Activated B cell treated with CpG ODN at 0.5 μM for 24 hours (primary cell): ENCODE data around the gene SLC16A4. TPM values are rescaled to one million over a fixed set of nuclear protein-coding genes. Genes with fewer than 3 reads are reported as not detected.

Experiments used
- ATAC-seq: fragments of 200-7000 bp; cut with Tn5 transposase; one replicate; pipeline ENCODE4 v1.10.0; 2021; ENCODE audit warnings: low read depth, mild to moderate bottlenecking, moderate library complexity
- CTCF ChIA-PET: fragments of 350-600 bp; sonication (Branson Sonifier 250); formaldehyde crosslinking; loops from one replicate; lab custom pipeline; 2021; ENCODE audit warnings: antibody characterized with exemption; lab: Charles Lee
- POLR2A ChIA-PET: fragments of 350-600 bp; sonication (Branson Sonifier 250); formaldehyde crosslinking; loops from one replicate; lab custom pipeline; 2021; ENCODE audit warnings: antibody characterized with exemption; lab: Charles Lee
- DNase-seq: peaks from one replicate; pipeline ENCODE4 v3.0.0; 2022
- H3K27ac Mint-ChIP-seq: one replicate; pipeline ENCODE4 v1.8.0; 2020; ENCODE audit warnings: mixed read lengths
- H3K27me3 Mint-ChIP-seq: one replicate; pipeline ENCODE4 v1.8.0; 2021; ENCODE audit warnings: mixed read lengths
- H3K36me3 Mint-ChIP-seq: one replicate; pipeline ENCODE4 v1.8.0; 2021; ENCODE audit warnings: low read depth, mixed read lengths
- H3K4me1 Mint-ChIP-seq: one replicate; pipeline ENCODE4 v1.8.0; 2021; ENCODE audit warnings: mixed read lengths
- H3K4me3 Mint-ChIP-seq: one replicate; pipeline ENCODE4 v1.8.0; 2020; ENCODE audit warnings: mild to moderate bottlenecking, mixed read lengths
- H3K9me3 Mint-ChIP-seq: one replicate; pipeline ENCODE4 v1.8.0; 2020; ENCODE audit warnings: mixed read lengths
- intact Hi-C: fragments of 100-400 bp; cut with micrococcal nuclease; formaldehyde crosslinking; loops from one replicate; pipeline ENCODE4 v1.15.1; 2024
- total RNA-seq: library from RNA; stranded (reverse); gene quantifications from 2 replicates; pipeline ENCODE4 v1.2.3, GENCODE V29; 2022
- TF ChIP-seq, protein P1 (sequence below): fragments of 200-600 bp; IDR thresholded peaks from one replicate; pipeline ENCODE4 v1.8.0; 2022; ENCODE audit warnings: antibody characterized with exemption, mild to moderate bottlenecking

Gene SLC16A4
- total RNA-seq, 1 donor from 2014 or later, result 0.89 TPM

GRCh38 chr1:110338309-110338885 lies 52.4 kb downstream of the SLC16A4 start:
- DNase-seq (peak; percentile 92), ATAC-seq (peak; percentile 68)
- peaks cover 46% of the 10 kb centered on the region for H3K4me1 Mint-ChIP-seq
- intact Hi-C loops, result loop anchor here (1.0 to 5.0 kb wide), 12 partner anchors 42 to 1592 kb away; partner anchors contain the start of genes CLCC1, KCNC4, LAMTOR5 and PSMA5
- CTCF ChIA-PET, result interaction anchor here (0.7 to 9.0 kb wide), 18 partner anchors 9 to 626 kb away, joined by 3 to 87 read pairs (median 6); partner anchors contain the start of genes KCNC4 and LAMTOR5
- H3K4me3 Mint-ChIP-seq, result no peak overlapping the region
- H3K36me3 Mint-ChIP-seq, result peaks cover 33% of the 10 kb centered on the region
- no peaks in the 10 kb centered on the region for H3K9me3 Mint-ChIP-seq
- TF ChIP-seq, protein P1, sequence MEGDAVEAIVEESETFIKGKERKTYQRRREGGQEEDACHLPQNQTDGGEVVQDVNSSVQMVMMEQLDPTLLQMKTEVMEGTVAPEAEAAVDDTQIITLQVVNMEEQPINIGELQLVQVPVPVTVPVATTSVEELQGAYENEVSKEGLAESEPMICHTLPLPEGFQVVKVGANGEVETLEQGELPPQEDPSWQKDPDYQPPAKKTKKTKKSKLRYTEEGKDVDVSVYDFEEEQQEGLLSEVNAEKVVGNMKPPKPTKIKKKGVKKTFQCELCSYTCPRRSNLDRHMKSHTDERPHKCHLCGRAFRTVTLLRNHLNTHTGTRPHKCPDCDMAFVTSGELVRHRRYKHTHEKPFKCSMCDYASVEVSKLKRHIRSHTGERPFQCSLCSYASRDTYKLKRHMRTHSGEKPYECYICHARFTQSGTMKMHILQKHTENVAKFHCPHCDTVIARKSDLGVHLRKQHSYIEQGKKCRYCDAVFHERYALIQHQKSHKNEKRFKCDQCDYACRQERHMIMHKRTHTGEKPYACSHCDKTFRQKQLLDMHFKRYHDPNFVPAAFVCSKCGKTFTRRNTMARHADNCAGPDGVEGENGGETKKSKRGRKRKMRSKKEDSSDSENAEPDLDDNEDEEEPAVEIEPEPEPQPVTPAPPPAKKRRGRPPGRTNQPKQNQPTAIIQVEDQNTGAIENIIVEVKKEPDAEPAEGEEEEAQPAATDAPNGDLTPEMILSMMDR, result no peak
- no peaks in the 10 kb centered on the region for H3K27me3 Mint-ChIP-seq
- H3K27ac Mint-ChIP-seq, result no peak overlapping the region
- POLR2A ChIA-PET, result interaction anchor here (0.6 to 4.4 kb wide), 33 partner anchors 11 to 1169 kb away, joined by 3 to 262 read pairs (median 4); partner anchors contain the start of genes KCNC4, LAMTOR5, LRIF1 and SLC16A4

DNA sequence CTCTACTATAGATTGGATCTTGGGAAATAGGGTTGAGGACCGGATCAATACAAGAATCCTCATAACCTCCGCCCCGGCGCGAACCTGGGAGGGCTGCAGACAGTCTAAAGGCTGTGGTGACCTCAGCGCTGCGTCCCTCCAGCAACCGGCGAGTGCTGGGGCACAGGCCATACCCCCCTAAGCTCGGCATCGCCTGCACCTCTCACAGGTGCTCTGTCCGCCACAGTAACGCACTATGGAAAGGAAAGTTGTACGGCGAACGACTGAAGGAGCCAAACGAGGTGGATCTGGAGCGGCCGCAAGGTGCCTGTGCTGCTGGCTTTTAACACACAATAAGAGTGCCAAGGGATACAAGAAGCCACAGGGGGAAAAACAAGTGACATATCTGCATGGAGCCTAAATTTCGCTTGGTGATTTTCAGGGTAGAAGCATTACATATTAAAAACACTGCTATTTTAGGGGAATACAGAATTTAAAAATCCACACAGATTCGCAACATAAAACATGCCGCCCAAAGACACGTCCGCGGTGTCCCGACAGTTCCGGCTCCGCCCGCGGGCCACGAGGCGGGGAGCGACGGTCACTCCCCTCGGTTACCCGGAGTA lies 53.0 kb downstream of the SLC16A4 start:
- CTCF ChIA-PET, result interaction anchor here (1.0 to 9.0 kb wide), 17 partner anchors 8 to 627 kb away, joined by 3 to 87 read pairs (median 6); partner anchors contain the start of genes KCNC4 and LAMTOR5
- DNase-seq, result peak; percentile 45
- intact Hi-C loops, result loop anchor here (1.0 to 5.0 kb wide), 13 partner anchors 25 to 1591 kb away; partner anchors contain the start of genes CLCC1, KCNC4, LAMTOR5 and PSMA5
- H3K9me3 Mint-ChIP-seq, result no peaks in the 10 kb centered on the region
- H3K4me1 Mint-ChIP-seq, result peaks cover 40% of the 10 kb centered on the region
- no peak overlapping the region for H3K4me3 Mint-ChIP-seq
- peaks cover 27% of the 10 kb centered on the region for H3K36me3 Mint-ChIP-seq
- H3K27ac Mint-ChIP-seq, result no peak overlapping the region
- POLR2A ChIA-PET, result interaction anchor here (0.6 to 4.4 kb wide), 27 partner anchors 11 to 1170 kb away, joined by 3 to 262 read pairs (median 4); partner anchors contain the start of genes KCNC4, LAMTOR5, LRIF1 and SLC16A4
- no peak for ATAC-seq
- no peaks in the 10 kb centered on the region for H3K27me3 Mint-ChIP-seq
- TF ChIP-seq, protein P1, result no peak

DNA sequence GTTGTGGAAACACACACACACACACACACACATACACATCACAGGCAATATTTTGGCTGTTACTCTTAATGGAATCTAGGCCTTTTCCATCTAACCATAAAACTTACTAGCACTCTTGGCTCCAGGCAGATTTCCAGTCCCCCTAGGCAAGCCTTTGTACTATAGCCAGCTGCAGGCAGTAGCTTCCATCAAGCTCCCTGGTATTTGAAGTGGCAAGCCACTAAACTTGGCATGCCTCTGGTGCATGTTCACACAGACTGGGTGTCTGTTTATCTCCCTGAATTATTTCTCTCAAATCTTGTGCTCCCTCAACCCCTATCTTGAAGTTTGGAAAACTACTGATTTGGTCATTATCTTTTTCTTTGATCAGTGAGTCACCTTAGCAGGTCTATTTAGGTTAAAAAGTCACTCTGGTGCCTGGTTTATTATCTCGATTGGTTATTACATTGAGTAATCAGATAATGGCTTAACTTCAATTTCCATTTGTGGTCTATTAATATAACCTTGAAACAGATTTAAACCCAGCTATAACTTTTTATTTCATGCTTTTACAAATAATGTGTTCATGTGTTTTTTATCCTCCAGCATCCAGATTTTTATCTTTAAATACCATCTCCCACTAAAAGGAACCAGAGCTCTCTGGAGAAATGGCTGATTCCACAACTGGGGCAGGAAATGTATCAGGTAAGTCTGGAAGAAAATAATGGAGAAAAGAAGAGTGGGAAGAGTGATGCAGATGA lies 54.4 kb downstream of the SLC16A4 start:
- H3K27me3 Mint-ChIP-seq, result no peaks in the 10 kb centered on the region
- POLR2A ChIA-PET, result interaction anchor here (1.1 to 4.4 kb wide), 3 partner anchors 47 to 124 kb away, joined by 4 to 262 read pairs (median 16); no protein-coding TSS in a partner anchor

GRCh38 chr1:110335265-110335664 lies 55.6 kb downstream of the SLC16A4 start:
- H3K4me3 Mint-ChIP-seq, result no peak overlapping the region
- TF ChIP-seq, protein P1, result no peak
- no peaks in the 10 kb centered on the region for H3K9me3 Mint-ChIP-seq
- intact Hi-C loops, result loop anchor here (5.0 kb wide), 2 partner anchors 908 to 1373 kb away; partner anchors contain the start of genes CLCC1 and PSMA5
- DNase-seq (no peak), ATAC-seq (no peak)
- H3K27ac Mint-ChIP-seq, result no peak overlapping the region
- ChIA-PET POLR2A (interaction anchor here (0.7 kb wide), 1 partner anchor 41 kb away, joined by 3 read pairs; no protein-coding TSS in a partner anchor), CTCF (interaction anchor here (0.7 to 9.0 kb wide), 7 partner anchors 22 to 133 kb away, joined by 3 to 87 read pairs (median 18); partner anchors contain the start of gene KCNC4)
- peaks cover 14% of the 10 kb centered on the region for H3K4me1 Mint-ChIP-seq
- H3K36me3 Mint-ChIP-seq, result peaks cover 5% of the 10 kb centered on the region
- no peaks in the 10 kb centered on the region for H3K27me3 Mint-ChIP-seq

More for the DNA sequence above, 54.4 kb downstream of the SLC16A4 start:
- peak overlapping the region; percentile 12 for H3K4me3 Mint-ChIP-seq
- CTCF ChIA-PET, result interaction anchor here (1.2 to 9.0 kb wide), 8 partner anchors 23 to 140 kb away, joined by 3 to 87 read pairs (median 46); partner anchors contain the start of genes KCNC4 and LAMTOR5
- DNase-seq (no peak), ATAC-seq (no peak)
- peak overlapping the region; percentile 38 for H3K27ac Mint-ChIP-seq
- H3K36me3 Mint-ChIP-seq, result peaks cover 15% of the 10 kb centered on the region
- intact Hi-C loops, result loop anchor here (2.0 to 5.0 kb wide), 3 partner anchors 24 to 1374 kb away; partner anchors contain the start of genes CLCC1 and PSMA5
- no peaks in the 10 kb centered on the region for H3K9me3 Mint-ChIP-seq
- peaks cover 26% of the 10 kb centered on the region for H3K4me1 Mint-ChIP-seq
- TF ChIP-seq, protein P1, result no peak
